Dendritic cell treated with granulocyte-macrophage colony-stimulating factor and Interleukin-4, amounts not matched to agents 40 ng/mL and 50 ng/mL, for 4 days (primary cell): Measurements from ENCODE around the gene PCDHA11.
"Not testable (repeated sequence)": the region's sequence is repeated elsewhere in the genome, so short reads cannot be mapped to it uniquely, and the experiment has no call there.

Experiments
- H3K27ac Mint-ChIP-seq: one replicate; pipeline ENCODE4 v1.8.0; 2022; ENCODE audit warnings: mild to moderate bottlenecking, mixed read lengths
- H3K27me3 Mint-ChIP-seq: one replicate; pipeline ENCODE4 v1.8.0; 2022; ENCODE audit warnings: mild to moderate bottlenecking, mixed read lengths
- H3K36me3 Mint-ChIP-seq: one replicate; pipeline ENCODE4 v1.8.0; 2022; ENCODE audit warnings: low read depth, mixed read lengths
- H3K4me1 Mint-ChIP-seq: one replicate; pipeline ENCODE4 v1.8.0; 2022; ENCODE audit warnings: low read depth, mixed read lengths
- H3K4me3 Mint-ChIP-seq: one replicate; pipeline ENCODE4 v1.8.0; 2022; ENCODE audit warnings: mild to moderate bottlenecking, moderate library complexity, mixed read lengths
- H3K9me3 Mint-ChIP-seq: one replicate; pipeline ENCODE4 v1.8.0; 2022; ENCODE audit warnings: mixed read lengths
- intact Hi-C: fragments of 100-400 bp; cut with micrococcal nuclease; formaldehyde crosslinking; loops from one replicate; pipeline ENCODE4 v1.15.0; 2022

Gene PCDHA11

GRCh38 chr5:140835622-140836510, 32.9 kb upstream of the PCDHA11 start:
- H3K27me3 Mint-ChIP-seq: peaks cover 18% of the 10 kb centered on the region
- no peaks in the 10 kb centered on the region for H3K36me3 Mint-ChIP-seq
- peaks cover 54% of the 10 kb centered on the region for H3K9me3 Mint-ChIP-seq
- intact Hi-C loops: no loop called here
- H3K27ac Mint-ChIP-seq: no peak overlapping the region
- H3K4me3 Mint-ChIP-seq: no peak overlapping the region
- H3K4me1 Mint-ChIP-seq: no peaks in the 10 kb centered on the region

- intact Hi-C loops: no loop called here
- Mint-ChIP-seq H3K27ac (no peak within 1 kb of the TSS), H3K36me3 (no peaks in the 10 kb centered on the region), H3K4me3 (no peak within 1 kb of the TSS), H3K4me1 (no peaks in the 10 kb centered on the region), H3K9me3 (peaks cover 39% of the 10 kb centered on the region), H3K27me3 (peaks cover 8% of the 10 kb centered on the region)
Observed at GRCh38 chr5:140840978-140841962, 27.5 kb upstream of the PCDHA11 start, which contains the start of gene PCDHA8. Gene PCDHA8 (plus strand): TSS chr5:140841187. CDS start chr5:140841322, 135 bp downstream.

GRCh38 chr5:140842798-140843733, 25.7 kb upstream of the PCDHA11 start:
- peaks cover 50% of the 10 kb centered on the region for H3K9me3 Mint-ChIP-seq
- no peak overlapping the region for H3K27ac Mint-ChIP-seq
- intact Hi-C loops: no loop called here
- H3K4me1 Mint-ChIP-seq: no peaks in the 10 kb centered on the region
- no peaks in the 10 kb centered on the region for H3K36me3 Mint-ChIP-seq
- H3K4me3 Mint-ChIP-seq: no peak overlapping the region
- H3K27me3 Mint-ChIP-seq: peaks cover 16% of the 10 kb centered on the region

- H3K36me3 Mint-ChIP-seq, H3K27ac Mint-ChIP-seq, intact Hi-C loops, H3K4me3 Mint-ChIP-seq, H3K4me1 Mint-ChIP-seq: not testable (repeated sequence)
- peaks cover 15% of the 10 kb centered on the region for H3K27me3 Mint-ChIP-seq
- peaks cover 30% of the 10 kb centered on the region for H3K9me3 Mint-ChIP-seq
Observed at GRCh38 chr5:140848139-140849102, 20.3 kb upstream of the PCDHA11 start, which contains the start of gene PCDHA9. Gene PCDHA9 (plus strand): TSS chr5:140848382. CDS start chr5:140848496, 114 bp downstream.

- Mint-ChIP-seq H3K27me3 (peaks cover 15% of the 10 kb centered on the region), H3K9me3 (peaks cover 30% of the 10 kb centered on the region)
- H3K27ac Mint-ChIP-seq, H3K4me1 Mint-ChIP-seq, H3K36me3 Mint-ChIP-seq, H3K4me3 Mint-ChIP-seq, intact Hi-C loops: not testable (repeated sequence)
Observed at GRCh38 chr5:140849831-140850634, 18.7 kb upstream of the PCDHA11 start.

- Mint-ChIP-seq H3K4me1 (no peaks in the 10 kb centered on the region), H3K9me3 (peaks cover 41% of the 10 kb centered on the region), H3K4me3 (no peak within 1 kb of the TSS), H3K27ac (no peak within 1 kb of the TSS), H3K27me3 (peaks cover 22% of the 10 kb centered on the region), H3K36me3 (no peaks in the 10 kb centered on the region)
- intact Hi-C loops: no loop called here
Observed at GRCh38 chr5:140855772-140856674, 12.7 kb upstream of the PCDHA11 start, which contains the start of gene PCDHA10. Gene PCDHA10 (plus strand): TSS chr5:140855897. CDS start chr5:140856049, 152 bp downstream.

GRCh38 chr5:140857177-140857986, 11.4 kb upstream of the PCDHA11 start:
- Mint-ChIP-seq H3K27ac (no peak overlapping the region), H3K27me3 (peaks cover 24% of the 10 kb centered on the region), H3K4me3 (no peak overlapping the region), H3K36me3 (no peaks in the 10 kb centered on the region), H3K4me1 (no peaks in the 10 kb centered on the region), H3K9me3 (peaks cover 54% of the 10 kb centered on the region)
- intact Hi-C loops: no loop called here

GRCh38 chr5:140857987-140858240, 10.8 kb upstream of the PCDHA11 start:
- intact Hi-C loops: no loop called here
- Mint-ChIP-seq H3K36me3 (no peaks in the 10 kb centered on the region), H3K27me3 (peaks cover 27% of the 10 kb centered on the region), H3K4me1 (no peaks in the 10 kb centered on the region), H3K27ac (no peak overlapping the region), H3K4me3 (no peak overlapping the region), H3K9me3 (peaks cover 60% of the 10 kb centered on the region)

GRCh38 chr5:140862441-140863295, 6.1 kb upstream of the PCDHA11 start:
- Mint-ChIP-seq H3K4me1 (no peaks in the 10 kb centered on the region), H3K36me3 (no peaks in the 10 kb centered on the region), H3K9me3 (peaks cover 42% of the 10 kb centered on the region), H3K4me3 (no peak overlapping the region), H3K27ac (no peak overlapping the region), H3K27me3 (peaks cover 8% of the 10 kb centered on the region)
- intact Hi-C loops: no loop called here

GRCh38 chr5:140869555-140869886, 764 bp downstream of the PCDHA11 start:
- H3K27me3 Mint-ChIP-seq: peaks cover 18% of the 10 kb centered on the region
- H3K4me1 Mint-ChIP-seq: no peaks in the 10 kb centered on the region
- intact Hi-C loops: no loop called here
- H3K36me3 Mint-ChIP-seq: no peaks in the 10 kb centered on the region
- H3K4me3 Mint-ChIP-seq: no peak overlapping the region
- H3K27ac Mint-ChIP-seq: no peak overlapping the region
- H3K9me3 Mint-ChIP-seq: peaks cover 29% of the 10 kb centered on the region
